ENCODE measurements around the gene CST5. TPM values are rescaled to one million over a fixed set of nuclear protein-coding genes. Genes with fewer than 3 reads are reported as not detected.

Gene CST5
- total and polyA plus RNA-seq, 4 donors: 0.37 to 0.65 (median 0.55) TPM; not detected in 1

- no peaks in the 10 kb centered on the region for H3K36me3 ChIP-seq (ENCODE audit: control insufficient read depth in 4 of 4, insufficient read depth in 4 of 4, low read length in 4 of 4)
- ATAC-seq (ENCODE audit: insufficient read depth, low FRiP score) (no peak), DNase-seq (no peak)
- no peak overlapping the region for H3K4me3 ChIP-seq
- H3K27ac ChIP-seq (ENCODE audit: low read depth in 1 of 2, low read length in 1 of 2): no peak overlapping the region
- H3K4me1 ChIP-seq (ENCODE audit: control insufficient read depth in 5 of 5, insufficient read depth in 5 of 5, low read length in 5 of 5): peaks cover 0 to 4% (median 1%) of the 10 kb centered on the region in 5 donors
- H3K9ac ChIP-seq (ENCODE audit: insufficient read depth in 1 of 2, low read length in 2 of 2): no peak overlapping the region
- WGBS, 2 donors: 77 to 85% methylated on average over 2 of the region's 2 CpGs
- H3K27me3 ChIP-seq (ENCODE audit: control insufficient read depth in 3 of 3, insufficient read depth in 3 of 3, low read length in 2 of 3): no peaks in the 10 kb centered on the region
- TF ChIP-seq CTCF (IDR thresholded peaks at IDR 0.05; ENCODE audit: control extremely low read depth, extremely low read depth): no peak
- H3K9me3 ChIP-seq (ENCODE audit: control insufficient read depth in 4 of 4, insufficient read depth in 3 of 4, low read length in 3 of 4): no peaks in the 10 kb centered on the region
Observed at GRCh38 chr20:23924751-23925150, 45.2 kb upstream of the CST5 start.

DNA sequence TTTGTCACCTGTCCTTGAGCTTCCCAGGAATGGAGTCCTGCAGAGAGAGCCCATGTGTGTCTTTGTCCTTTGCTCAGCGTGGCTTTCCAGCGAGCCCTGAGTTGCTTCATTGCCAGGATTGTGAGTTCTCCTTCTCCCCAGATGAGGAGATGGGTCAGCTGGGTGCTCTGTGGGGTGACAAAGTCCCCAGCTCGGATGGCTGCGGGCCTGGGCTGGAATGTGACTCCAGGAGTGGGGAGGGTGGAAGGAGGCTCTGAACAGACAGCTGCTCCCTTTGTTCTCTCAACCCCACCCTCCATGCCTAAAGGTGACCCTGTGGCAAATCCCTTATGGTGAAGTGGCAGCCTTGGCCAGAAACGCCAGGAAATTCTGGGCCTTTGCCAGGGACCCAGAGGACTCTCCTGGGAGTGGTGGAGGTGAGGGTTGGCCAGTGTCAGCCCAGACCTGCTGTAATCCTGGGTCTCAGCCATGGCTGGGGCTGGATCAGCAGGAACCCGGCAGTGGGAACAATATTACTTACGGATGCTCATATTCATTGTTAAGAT is 44.4 kb upstream of the CST5 start:
- Histone ChIP-seq H3K9me3 (ENCODE audit: control insufficient read depth in 4 of 4, insufficient read depth in 3 of 4, low read length in 3 of 4) (no peaks in the 10 kb centered on the region), H3K27me3 (ENCODE audit: control insufficient read depth in 3 of 3, insufficient read depth in 3 of 3, low read length in 2 of 3) (no peaks in the 10 kb centered on the region), H3K36me3 (ENCODE audit: control insufficient read depth in 4 of 4, insufficient read depth in 4 of 4, low read length in 4 of 4) (no peaks in the 10 kb centered on the region), H3K4me3 (no peak overlapping the region), H3K4me1 (ENCODE audit: control insufficient read depth in 5 of 5, insufficient read depth in 5 of 5, low read length in 5 of 5) (peaks cover 0 to 6% (median 4%) of the 10 kb centered on the region in 5 donors), H3K27ac (ENCODE audit: low read depth in 1 of 2, low read length in 1 of 2) (no peak overlapping the region), H3K9ac (ENCODE audit: insufficient read depth in 1 of 2, low read length in 2 of 2) (no peak overlapping the region)
- ATAC-seq (ENCODE audit: insufficient read depth, low FRiP score) (no peak), DNase-seq (no peak)
- 76 to 80% methylated on average over 7 of the region's 7 CpGs for WGBS, 2 donors
- TF ChIP-seq CTCF (IDR thresholded peaks at IDR 0.05; ENCODE audit: control extremely low read depth, extremely low read depth): no peak

DNA sequence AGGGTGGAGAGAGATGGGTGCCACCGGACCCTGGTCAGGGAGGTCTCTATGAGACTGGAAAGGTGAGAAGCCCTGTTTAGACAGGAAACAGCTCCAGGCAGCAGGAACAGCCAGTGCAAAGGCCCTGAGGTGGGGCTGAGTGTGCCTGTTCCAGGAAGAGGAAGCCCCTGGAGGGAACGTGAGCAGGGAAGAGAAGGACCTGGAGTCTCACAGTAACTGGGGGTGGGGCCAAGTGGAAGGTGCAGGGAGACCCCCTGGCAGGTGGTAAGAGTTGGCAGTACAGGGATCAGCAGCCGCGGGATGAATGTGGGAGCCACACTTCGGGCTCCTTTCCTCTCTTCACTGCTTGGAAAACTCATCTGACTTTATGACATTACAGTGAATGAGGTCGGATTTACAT is 43.8 kb upstream of the CST5 start:
- H3K36me3 ChIP-seq (ENCODE audit: control insufficient read depth in 4 of 4, insufficient read depth in 4 of 4, low read length in 4 of 4): no peaks in the 10 kb centered on the region
- ATAC-seq (ENCODE audit: insufficient read depth, low FRiP score) (no peak), DNase-seq (no peak)

More for the DNA sequence above, 43.8 kb upstream of the CST5 start:
- H3K9me3 ChIP-seq (ENCODE audit: control insufficient read depth in 4 of 4, insufficient read depth in 3 of 4, low read length in 3 of 4): no peaks in the 10 kb centered on the region
- no peak for TF ChIP-seq CTCF (IDR thresholded peaks at IDR 0.05; ENCODE audit: control extremely low read depth, extremely low read depth)
- 70 to 81% methylated on average over 6 of the region's 6 CpGs for WGBS, 2 donors
- H3K4me1 ChIP-seq (ENCODE audit: control insufficient read depth in 5 of 5, insufficient read depth in 5 of 5, low read length in 5 of 5): peaks cover 0 to 6% (median 4%) of the 10 kb centered on the region in 5 donors
- no peak overlapping the region for H3K9ac ChIP-seq (ENCODE audit: insufficient read depth in 1 of 2, low read length in 2 of 2)
- H3K4me3 ChIP-seq: no peak overlapping the region
- H3K27me3 ChIP-seq (ENCODE audit: control insufficient read depth in 3 of 3, insufficient read depth in 3 of 3, low read length in 2 of 3): no peaks in the 10 kb centered on the region
- no peak overlapping the region for H3K27ac ChIP-seq (ENCODE audit: low read depth in 1 of 2, low read length in 1 of 2)
